NCI-H146 (cell line): ENCODE data around the gene ANK3.

ENCODE experiments used
- DNase-seq: peaks from one replicate; lab custom pipeline; 2025; lab: John Stamatoyannopoulos, UW

ANK3 gene

DNA sequence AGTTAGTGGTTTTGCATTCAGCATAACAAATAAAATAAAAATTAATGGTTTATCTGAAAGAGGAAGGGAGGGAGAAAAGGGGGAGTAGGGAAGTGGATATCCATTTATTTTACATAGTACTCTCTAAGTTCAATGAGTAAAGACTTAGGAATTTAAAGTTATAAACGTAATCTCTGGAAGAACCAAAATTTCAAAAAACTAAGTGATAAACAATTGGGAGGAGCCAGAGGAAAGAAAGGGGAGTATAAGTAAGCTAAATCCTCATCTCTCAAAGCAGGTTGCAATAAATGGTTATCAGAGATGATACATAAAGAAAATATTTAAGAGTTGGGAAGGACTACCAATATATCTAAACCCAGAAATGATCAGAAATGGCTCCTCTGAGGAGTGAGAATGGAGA, 46.4 kb downstream of the ANK3 start:
- DNase-seq: no peak

DNA sequence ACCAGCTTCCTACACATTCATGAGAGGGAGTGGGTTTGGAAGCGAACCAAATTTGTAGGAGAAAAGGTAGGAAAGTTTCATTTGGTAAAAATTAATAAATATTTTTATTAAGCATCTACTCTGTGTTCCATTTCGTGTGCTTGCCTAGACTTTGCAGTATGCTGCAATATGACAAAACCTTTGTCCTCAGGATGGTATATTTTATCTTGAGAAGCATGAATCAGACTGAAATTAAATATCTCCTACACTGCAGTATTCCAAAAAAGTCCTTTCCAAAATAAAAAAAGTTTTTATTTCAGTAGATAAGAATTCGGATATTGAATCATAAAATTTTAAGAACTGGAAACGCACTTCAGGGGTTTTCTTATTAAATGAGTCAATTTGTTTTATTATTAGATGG, 47.7 kb downstream of the ANK3 start:
- no peak for DNase-seq

DNA sequence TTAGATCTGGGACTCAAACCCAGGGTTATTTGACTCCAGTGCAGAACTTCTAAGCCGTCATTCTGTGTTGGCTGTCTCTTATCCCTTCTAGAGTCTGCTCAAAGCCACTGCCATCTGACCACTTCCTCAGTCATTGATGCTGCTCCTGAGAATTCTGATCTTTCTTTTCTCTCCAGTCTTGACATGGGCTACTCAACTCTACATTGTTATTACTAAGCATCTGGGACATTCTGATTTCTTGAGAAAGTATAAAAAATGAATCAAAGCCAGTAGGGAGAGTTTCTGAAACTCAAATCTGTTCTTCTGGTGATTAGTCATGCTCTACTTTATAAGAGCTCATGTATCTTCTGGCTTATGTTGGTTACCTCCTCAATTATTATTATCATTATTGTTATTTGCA, 48.7 kb downstream of the ANK3 start:
- DNase-seq: no peak

GRCh38 chr10:60339757-60340156, 49.9 kb downstream of the ANK3 start:
- DNase-seq: no peak

- no peak for DNase-seq
Observed at GRCh38 chr10:60338786-60339185, 50.9 kb downstream of the ANK3 start.

DNA sequence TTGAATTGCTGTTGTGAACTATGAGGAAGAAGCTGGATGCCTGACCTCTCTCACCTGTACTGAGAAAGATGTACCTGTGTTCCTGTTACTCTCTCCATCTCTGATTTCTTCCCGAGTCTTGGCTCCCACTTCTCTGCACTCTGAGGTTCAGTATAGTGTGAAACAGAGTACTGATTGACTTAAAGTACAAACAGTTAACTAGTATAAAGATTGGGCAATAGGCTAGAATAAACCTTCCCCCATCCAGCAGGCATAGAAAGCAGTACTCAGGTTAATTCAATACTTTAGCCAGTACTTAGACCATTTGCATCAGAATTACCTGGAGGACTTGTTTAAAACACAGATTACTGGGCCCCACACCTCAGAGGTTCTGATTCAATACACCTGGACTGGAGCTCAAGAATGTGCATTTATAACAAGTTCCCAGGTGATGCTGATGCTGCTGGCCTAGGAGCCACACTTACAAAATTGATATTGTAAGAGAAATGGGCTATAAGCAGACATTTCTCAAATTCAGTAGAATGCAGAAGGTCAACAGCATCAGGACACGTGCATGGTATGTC, 51.6 kb downstream of the ANK3 start:
- no peak for DNase-seq

DNA sequence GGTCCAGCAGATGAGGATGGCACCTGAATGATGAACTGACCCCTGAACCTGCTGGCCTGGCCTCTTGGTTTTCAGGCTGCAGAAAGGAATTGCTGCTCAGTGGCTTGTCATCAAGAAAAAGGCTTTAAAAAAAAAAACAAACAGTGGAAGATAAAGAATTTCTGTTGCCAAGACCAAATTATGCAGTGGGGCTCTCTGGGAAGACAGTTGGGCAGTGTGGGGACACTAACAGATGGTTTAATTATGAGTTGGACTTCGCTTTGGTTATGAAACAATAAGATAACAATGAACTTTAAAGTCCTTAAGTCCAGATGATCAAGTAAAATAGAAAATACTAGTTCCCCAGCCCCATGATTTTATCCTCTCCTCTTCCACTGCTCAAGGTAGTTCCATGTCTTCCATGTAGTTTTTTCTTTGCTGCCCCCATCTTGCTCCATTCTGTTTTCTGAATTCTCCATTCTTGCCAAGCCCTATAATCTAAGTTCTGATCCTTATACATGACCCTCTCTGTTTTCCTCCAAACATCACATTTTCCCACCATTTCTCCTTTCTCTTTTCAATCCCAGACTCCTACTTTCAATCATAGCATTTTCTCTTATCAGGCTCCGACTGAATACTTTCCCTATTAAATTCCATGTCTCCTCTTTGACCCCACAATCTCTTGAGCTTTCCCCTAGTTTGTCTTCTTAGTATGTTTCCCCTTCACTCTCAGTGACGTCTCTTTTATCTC, 52.6 kb downstream of the ANK3 start:
- no peak for DNase-seq

- peak; percentile 2 for DNase-seq
Observed at GRCh38 chr10:60335708-60336107, 54.0 kb downstream of the ANK3 start.

GRCh38 chr10:60334991-60335390, 54.7 kb downstream of the ANK3 start:
- no peak for DNase-seq

DNA sequence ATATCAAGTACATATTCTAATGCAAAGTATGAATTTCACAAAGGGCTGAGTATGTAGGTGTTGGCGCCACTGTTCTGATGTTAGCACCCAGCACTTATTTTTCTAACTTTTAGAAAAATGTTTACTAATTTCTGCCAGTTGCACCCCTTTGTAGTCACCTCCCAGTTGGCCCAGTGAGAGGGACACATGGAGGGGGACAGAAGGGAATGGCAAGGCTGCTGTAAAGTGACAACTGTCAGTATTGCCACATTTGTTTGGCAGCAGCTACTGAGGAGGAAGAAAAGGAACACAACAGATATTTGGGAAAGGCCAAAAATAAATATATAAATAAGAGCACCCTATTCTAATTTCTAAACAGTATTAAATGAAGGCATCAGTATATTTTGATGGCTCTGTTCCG, 57.3 kb downstream of the ANK3 start:
- no peak for DNase-seq

DNA sequence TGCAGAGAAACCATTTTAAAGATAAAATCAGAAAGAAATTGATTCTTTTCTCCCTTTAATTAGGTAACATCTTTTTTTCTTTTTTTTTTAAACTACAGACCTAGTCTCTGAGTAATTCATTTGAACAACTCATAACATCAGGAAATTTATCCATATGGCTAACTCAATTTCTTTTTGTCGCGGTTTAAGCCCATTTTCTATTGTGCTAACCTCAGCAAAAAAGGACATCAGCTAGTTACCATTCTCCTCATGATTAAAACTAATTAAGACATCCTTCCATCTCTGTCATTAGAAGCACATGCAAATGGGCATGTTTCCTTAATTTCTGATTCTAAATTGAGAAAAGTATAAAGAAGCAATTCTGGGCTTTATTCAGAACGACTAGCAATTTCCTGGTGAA, 57.8 kb downstream of the ANK3 start:
- DNase-seq: no peak

DNA sequence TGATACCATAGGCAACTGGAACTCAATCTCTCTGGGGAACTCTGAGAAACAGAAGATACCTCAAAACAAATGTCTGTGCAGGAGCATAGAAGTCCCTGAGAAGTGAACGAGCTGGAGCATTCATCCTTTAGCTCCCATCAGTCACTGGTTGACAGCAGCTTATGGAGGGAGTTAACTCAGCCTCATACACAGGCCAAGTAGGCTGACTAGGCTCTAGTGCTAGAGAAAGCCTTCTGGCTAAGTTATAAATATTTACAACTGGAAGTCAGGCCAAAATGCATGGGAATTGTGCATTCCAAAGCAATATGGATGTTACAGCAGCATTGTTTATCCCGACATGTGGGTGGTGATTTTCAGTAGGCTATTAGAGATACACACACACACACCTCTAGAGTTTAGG, 66.5 kb downstream of the ANK3 start:
- no peak for DNase-seq

DNA sequence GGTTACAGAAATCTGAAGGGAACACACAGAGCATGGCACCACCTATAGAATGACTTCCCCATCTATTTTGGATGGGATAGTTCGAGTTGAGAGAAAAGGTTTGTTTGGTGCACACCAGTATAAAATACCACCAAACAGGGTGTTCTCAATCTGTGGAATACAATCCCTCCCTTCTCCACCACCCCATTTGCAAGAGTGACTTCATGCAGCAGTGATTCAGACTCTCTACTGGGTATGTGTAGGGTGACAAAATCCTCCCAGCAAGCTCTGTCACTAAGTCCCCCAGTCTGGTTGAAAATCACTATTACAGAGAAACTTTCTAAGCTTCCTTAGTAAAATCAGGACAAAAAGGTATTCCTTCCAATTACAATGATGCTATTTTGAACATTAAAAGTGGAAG, 69.0 kb downstream of the ANK3 start:
- DNase-seq: no peak

DNA sequence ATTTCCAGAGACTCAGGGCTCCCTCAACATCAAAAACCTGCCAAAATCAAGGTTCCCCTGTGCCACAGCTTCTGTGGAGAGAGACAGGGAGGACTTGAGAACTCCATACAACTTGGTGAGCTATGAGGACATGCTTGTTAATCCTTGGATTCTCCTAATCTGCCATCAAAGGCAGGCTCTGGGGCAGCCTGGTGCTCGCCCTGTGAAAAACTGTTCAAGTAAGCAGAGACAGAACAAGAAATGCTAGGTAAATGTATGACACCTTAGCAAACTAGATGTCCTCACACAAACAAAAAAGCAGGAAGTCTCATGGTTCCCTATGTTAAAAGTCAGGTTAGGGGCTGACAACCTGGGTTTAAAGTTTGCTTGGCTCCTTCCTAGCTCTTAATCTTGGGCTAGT, 73.6 kb downstream of the ANK3 start:
- DNase-seq: no peak

DNA sequence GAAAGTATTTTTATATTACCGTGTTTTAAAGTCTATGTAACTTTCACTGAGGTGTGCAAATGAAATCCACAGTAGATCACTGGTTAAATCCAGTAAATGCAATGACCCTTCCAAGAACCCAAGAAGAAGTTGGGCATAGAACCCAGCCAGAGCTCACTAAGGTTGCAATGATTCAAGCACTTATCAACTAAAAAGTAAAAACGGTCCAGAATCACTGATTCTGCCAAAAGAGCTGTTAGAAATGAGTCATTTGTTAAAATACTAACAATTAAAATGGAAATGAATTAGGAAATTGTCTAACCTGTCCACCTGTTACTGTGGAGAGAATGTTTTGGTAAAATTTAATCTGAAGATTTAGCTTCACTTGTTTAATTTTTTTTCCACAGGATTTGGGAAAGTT, 74.4 kb downstream of the ANK3 start:
- no peak for DNase-seq

- DNase-seq: peak; percentile 9
Observed at GRCh38 chr10:60314069-60314940, 75.4 kb downstream of the ANK3 start.

GRCh38 chr10:60313589-60313952, 76.1 kb downstream of the ANK3 start:
- DNase-seq: no peak

GRCh38 chr10:60312818-60313588, 76.7 kb downstream of the ANK3 start:
- DNase-seq: peak; percentile 22

DNA sequence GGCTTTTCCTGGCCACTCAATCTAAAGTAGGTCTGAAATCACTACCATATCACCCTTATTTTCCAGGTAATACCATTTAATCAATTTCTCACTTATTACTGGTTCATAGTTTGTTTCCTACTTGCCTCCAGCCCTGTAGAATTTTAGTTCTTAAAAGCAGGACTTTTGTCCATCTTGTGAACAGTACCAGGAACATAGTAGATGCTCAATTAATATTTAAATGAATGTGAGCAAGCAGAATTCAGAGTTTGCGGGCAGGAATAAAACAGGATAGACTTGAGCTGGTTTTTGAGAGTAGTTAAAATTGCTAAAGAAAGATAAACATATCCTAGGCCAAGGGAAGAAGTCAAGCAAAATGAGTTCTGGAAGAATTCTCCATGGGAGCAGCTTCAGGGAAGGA, 77.9 kb downstream of the ANK3 start:
- no peak for DNase-seq

GRCh38 chr10:60310740-60311139, 78.9 kb downstream of the ANK3 start:
- DNase-seq: no peak

DNA sequence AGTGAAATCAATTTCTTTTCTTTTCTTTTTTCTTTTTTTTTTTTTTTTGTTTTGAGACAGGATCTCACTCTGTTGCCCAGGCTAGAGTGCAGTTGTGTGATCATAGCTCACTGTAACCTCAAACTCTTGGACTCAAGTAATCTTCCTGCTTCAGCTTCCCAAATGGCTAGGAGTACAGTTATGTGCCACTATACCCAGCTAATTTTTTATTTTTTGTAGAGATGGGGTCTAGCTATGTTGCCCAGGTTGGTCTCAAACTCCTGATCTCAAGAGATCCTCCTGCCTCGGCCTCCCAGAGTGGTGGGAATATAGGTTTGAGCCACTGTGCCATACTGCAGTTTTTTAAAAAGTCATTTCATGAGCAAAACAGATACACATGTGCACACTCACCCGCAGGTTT, 79.8 kb downstream of the ANK3 start:
- no peak for DNase-seq

DNA sequence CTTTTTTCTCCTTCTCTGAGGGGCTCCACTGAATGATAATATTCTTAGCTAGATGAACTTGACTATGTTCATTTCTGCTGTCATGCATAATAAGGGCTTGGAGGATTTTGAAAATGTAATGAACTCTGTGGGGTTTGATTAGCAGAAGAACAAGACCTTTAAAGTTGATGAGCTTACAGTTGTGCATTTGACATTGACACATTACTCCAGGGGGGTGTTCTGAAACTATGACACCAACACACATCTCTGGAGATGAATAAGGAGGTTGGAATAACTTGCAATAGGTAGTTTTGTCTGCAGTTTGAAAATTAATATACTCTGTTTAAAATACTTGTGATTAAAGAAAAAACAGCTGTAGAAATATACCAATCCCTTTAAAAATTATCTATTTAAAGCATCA, 80.3 kb downstream of the ANK3 start:
- DNase-seq: no peak
